ENCODE results near the gene TMEM250. TPM values are rescaled to one million over a fixed set of nuclear protein-coding genes. Genes with fewer than 3 reads are reported as not detected.

TMEM250 gene
- polyA plus RNA-seq, 5 donors, result 10.2 to 21.0 (median 12.6) TPM

DNA sequence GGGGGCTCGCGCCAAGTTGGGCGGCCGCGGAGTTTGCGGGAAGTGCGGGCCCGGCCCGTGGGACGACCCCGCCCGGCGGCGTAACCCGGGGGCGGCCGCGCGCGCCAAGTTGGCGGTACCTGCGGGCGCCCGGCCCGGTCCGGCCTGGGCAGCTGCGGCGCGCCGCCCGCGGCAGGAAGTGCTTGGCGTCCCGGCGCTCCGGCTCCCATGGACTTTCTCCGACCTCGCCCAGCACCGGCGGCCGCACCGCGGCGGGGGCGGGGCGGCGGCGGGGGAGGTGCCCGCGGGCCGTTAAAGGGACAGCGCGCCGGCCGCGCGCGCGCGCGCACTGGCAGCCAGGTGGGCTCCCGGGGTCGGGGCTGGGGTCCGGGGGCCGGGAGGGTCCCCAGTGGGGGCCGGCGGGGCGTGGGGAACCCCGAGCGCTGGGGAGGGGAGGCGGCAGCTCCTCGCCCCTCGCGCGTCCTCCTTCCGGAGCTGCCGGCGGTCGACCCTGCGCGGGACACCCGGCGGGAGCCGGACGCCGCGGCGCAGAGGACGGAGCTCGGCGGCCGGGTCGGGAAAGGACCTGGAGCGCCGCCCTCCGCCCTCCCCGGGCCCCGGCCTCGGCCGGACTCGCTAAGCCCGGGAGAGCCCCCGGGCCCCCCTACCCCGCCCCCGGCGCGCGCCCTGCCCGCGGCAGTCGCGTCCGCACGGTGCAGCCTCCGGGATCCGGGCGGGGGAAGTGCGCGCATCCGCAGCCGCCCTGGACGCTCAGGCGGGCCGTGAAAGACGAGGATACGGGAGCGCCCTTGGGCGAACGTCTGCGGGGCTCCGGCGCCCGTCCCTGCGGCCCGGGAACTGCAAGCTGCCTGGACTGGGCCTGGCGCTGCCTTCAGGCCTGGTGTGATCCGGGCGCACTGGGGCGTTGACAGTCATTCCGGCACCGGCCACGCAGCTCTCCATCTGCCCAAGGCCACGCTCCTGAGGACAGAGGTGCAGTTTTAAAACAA is 23.3 kb downstream of the TMEM250 start, which contains the start of gene NACC2:
Gene NACC2, minus strand, starts transcription at position 220 of the 989 bp plus-strand sequence. CDS start 44,768 bp downstream, outside the sequence.
- no peak for DNase-seq

DNA sequence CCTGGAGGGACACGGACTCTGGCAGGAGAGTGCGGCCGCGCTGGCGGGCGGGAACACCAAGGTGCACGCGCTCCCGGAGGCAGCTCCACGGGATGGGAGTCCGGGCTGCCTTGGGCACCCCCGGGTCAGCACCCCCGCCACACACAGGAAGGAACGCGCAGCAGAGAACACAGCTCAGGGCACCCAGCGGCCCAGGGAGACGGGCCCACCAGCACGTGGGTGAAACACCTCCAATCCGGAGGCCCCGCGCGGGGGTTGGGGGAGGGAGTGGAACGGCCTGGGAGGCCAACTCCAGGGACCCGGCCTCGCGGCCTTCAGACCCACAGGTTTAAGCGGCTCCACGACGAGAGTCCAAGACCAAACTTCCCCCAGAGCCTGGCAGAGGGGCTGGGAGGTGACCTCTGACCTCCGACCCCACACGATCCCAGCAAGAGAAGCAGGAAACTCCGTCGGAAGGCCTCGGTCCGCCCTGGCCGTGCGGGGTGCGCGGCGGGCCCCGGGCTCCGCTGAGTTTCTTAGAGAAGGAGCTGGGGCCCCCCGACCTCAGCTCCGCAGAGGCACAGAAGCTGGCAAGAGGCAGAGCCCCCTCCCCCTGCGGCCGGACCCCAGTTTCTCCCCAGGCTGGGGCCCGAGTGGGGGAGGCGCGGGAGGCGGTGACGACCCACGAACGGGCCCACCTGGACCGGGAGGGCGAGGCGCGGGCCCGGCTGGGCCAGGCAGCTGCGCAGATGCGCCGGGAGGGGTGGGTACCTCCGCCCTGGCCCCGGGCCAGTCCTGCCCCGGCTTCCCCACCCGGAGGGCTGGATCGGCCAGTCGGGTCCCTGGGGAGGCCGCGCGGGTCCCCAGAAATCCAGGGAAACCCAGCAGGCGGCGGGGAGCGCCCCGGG is 24.4 kb downstream of the TMEM250 start:
- no peak for DNase-seq

DNA sequence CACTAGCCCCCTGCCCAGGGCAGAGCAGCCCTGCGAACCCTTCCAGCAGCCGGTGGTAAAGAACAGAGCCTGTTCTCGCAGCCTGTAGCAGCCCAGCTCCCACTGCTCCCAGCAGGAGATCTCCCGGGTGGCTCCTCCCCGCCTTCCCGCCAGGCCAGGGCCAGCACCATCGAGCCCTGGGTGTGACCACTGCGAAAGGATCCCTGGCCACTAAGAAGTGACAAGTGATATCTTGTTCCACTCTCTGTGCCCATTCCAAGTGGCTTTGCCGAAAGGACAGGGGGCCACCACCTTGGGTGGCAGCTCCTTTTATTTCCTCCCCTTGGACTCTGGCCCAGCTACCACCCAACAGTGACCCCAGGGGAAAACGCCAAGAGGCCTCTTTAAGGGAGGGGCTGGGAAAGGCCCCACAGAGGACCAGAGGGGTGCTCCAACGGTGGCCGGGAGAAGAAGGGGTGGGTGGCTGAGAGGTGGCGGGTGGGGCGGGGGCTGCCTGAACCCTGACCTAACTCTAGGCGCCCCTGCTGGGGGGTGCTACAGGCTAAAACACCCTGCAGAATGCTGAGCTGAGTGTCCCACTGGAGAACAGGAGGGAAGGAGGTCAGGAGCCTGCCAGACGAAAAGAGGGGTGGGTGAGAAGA is 25.2 kb downstream of the TMEM250 start:
- no peak for DNase-seq

DNA sequence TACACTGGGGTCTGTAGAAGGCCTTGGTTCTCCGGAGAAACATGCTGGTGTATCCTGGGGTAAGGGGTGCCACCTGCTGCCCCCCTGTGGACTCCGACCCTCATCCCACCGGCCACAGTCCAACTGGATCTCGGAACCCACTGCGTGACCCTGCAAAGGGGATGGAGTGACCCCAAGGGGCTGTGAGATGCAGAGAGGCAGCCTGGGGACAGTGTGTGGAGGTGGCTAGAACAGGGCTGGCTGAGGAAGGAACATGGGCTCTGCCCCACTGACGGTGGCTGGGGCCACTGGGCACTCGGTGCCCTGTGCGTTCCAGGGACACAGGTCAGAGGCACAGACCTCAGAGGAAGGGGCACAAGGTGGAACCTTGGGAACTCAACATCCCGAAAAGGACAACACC is 25.9 kb downstream of the TMEM250 start:
- no peak for DNase-seq

DNA sequence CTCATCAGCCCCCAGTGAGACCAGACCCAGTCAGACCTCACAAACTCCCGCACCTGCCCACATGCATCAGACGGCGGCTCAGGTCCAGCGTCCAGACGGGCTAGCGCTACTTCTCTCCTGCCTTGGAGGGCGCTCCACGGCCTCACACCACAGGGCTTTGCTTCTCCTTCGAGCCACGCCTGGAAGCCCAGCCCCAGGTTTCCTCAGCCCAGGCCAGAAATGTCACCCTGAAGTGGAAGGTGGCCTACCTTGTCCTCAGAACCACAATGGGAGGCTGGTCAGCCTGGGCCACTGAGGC is 26.4 kb downstream of the TMEM250 start:
- no peak for DNase-seq

DNA sequence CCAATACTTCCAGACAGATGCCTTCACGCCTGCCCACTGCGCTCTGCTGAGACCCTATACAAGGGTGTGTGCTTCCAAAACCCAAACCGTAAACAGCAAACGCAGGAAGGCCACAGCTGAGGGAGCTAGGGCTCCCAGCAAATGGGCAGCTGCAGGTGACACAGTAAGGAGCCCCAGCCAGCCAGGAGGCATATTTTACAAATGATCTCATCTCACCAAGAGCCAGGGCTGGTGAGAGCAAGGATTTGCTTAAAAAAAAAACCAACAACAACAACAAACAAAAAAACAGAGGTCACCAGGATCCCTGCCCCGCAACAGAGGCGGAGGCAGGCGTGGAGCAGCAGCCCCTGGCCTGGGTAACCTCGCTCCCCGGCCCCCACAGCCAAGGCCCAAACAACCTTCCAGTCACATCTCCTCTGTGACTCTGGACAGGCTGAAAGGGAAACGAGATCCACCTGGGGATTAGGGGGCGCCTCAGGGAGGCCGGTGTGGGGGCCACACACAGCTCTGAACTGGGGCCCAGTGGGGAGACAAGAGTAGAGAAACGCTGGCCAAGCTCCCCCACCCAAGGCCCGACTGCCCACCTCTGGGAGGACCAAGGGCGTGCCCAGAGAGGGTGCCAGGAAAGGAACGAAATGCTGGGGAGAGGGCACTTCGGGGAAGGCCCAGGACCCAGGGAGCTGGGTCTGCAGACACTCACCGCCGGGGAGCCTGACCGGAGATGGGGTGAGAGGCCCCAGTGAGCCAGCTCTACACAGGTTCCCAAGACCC is 26.9 kb downstream of the TMEM250 start:
- no peak for DNase-seq

DNA sequence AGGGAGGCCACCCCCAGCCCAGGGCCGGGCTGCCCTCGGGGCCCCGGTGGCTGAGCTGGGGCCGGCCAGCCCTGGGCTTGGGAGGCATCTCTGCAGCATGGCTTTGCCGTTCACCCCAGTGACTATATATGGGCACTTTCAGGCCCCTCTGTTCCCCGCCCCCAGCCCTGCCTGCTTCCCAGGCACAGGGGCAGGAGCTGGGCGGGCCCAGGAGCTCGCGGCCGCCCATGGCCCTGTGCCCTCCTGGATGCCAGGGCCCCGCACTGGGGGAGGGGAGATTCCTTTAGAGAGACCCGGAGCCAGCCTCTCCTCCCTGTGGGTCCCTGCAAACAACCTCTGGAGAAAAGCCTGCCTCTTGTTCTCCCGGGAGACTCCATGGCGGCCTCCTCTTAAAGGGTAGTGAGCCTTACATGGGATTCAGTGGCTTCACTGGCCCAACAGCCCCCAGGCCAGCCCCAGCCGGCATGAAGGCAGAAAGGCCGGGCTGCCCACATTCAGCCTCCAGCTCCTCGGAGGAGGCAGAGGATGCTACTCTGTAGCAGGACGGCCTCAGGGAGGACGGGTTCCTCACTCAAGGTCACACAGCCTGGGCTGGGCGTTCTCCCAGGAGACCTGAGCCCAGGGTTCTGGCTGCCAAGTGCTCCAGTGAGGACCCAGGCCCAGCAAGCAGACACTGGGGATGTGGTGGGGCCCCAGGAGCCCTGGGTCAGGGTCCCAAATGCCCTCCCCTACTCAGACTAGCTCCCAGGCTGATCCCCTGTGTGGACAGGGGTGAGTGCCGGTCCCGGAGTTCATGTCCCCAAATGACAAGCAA is 27.7 kb downstream of the TMEM250 start:
- no peak for DNase-seq

DNA sequence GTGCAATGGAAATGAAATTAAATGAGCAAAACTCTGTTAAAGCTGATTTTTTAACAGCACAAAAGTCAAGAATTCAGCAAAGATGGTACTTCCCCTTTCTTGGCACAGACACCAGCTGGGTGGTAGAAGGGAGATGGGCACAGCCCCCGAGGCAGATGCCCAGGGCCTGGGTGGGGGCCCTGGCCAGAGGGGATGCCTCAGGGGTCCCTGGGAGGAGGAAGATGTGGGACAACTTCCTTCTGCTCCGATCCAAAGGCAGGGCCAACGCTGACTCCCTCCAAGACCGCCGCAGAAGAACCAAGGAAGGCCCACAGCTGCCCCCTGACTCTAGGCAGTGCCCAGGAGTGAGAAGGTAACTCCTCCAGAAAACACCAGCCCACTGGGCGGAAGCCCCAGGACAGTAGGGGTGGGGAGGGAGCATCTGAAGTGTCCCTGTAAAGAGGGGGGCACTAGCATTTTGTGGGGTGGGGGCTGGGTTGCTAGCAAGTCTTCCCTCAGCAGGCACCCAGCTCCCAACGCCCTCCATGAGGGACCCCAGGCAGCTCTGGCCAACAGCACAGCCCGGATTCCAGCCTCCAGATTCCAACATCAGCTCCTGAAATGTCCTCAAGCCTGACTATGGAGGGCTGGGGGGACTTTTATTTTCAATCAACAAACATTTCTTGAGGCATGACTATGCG is 28.5 kb downstream of the TMEM250 start:
- no peak for DNase-seq

DNA sequence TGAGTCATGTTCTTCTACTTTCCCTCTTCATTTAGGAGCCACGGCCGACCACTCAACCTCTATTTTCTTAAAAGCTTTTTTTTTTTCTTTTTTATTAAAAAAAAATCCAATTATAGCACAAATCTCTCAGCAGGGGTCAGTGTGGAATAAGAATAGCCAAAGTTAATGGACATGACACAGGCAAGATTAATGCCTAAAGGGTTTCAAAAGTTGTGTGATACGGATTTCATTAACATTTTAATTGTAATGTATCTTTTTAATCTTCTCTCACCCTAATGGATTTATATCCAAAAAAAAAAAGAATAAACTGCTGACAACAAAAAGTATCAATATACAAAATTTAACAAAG is 29.0 kb downstream of the TMEM250 start:
- no peak for DNase-seq

DNA sequence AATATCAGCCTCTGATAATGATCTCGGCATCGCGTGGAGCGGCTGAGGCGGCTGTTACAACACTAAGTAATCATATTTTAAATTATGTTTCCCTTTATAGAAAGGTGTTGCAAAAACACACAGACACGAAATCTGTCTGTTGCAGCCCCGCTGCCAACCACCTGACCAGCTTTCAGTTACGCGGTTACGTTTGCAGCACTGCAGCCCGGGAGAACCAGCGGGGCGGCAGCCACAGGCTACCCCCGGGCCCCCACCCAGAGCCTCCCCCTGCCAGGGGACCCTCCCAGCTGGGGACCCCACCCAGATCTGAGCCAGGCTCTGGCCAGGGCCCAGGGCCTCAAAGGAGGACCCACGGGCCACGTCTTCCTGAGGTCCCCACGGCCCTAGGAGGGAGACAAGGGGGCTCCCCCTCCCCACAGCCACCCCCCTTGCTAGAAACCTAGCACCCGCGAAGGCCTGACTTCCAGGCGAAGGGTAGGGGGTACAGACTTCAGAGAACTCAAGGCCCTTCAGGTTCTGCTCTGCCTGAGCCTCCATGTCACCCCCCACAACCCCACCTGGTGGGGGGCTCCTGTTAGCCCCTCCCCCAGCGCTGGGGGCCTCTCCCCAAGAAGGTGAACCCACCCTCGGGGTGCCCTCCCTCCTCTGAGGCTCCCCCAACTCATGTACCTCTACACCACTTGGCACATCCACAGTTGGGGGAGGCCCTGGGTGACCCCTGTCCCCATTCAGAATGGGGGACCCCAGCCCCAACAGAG is 29.6 kb downstream of the TMEM250 start:
- no peak for DNase-seq

DNA sequence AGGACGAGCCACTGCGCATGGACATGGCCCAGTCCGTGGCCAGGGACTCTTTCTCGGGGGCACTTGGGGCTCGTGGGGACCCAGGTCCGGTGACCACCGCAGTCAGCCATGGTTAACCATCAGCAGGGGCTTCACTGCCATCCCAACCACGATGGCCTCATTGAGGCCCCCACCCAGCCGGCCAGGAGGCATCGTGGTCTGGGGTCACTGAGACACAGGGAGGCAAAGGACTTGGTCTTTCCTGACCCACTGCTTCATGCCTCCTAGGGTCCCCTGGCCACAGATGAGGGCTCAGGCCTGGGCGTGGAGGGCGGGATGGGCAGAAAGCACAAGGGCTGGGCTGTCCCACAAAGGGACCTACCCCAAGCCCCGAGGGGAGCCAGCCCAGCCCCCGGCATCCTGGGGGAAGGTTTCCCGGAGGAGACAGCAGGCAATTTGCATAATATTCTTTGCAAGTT is 30.2 kb downstream of the TMEM250 start:
- DNase-seq, result no peak

DNA sequence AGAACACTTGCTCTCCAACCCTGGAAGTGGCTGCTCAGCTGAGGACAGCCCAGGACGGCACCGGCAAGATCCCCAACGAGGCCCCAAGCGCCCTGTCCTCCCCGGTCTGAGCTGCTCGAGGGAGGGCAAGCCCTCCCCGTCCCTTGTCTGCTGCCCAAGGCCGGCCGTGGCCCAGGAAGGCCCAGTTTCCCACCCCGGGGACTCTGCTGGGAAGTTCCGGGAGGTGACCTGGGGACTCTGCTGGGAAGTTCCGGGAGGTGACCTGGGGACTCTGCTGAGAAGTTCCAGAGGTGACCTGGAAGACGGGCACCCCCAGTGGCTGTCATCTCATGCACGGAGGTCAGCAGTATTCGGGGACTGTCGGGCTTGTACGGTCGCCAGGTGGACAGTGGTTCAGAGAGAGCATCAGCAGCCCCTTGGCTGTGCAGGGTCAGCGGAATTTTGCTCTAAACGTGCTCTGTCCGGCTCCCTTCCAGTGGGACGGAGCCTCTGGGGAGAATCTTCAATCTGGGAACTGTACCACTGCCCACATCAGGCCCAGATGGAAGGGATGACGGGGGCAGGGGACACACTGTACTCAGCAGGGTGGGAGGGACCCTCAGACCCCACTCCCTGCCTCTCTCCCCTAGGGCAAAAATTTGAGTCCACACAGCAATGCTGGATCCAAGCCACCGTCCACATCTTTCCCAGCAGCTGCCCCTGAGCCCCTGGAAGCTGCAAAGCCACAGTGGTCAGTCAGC is 30.8 kb downstream of the TMEM250 start:
- no peak for DNase-seq

DNA sequence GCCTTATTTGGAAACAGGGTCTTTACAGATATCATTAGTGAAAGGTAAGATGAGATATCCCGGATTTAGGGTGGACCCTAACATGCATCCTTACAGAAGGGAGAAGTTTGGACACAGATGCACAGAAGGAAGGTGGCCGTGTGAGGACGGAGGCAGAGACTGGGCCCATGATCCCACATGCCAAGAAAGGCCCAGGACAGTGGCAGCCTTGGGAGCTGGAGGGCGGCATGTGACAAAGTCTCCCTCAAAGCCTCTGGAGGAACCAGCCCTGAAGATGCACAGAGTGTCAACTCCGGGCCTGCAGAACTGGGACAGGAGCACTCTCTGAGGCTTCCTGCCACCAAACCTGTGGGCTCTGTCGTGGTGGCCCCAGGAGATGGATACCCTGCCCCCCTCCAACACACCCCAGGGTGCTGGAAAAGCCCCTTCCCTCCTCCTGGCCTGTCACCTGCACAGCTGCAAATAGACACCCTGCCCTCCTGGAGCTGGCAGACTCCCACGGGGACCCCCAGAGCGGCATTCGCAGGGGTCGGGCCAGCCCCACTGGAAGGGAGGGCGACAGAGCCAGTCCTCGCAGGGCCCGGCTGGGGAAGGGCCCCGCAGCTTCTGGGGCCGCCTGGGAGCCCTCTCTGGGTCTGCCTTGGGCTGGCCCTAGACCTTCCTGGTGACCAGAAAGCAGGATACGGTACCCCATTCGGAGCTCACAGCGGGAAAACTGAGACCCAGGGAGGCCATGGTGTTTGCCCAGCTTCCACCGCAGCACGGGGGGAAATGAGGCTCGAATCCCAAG is 31.5 kb downstream of the TMEM250 start:
- DNase-seq, result no peak

DNA sequence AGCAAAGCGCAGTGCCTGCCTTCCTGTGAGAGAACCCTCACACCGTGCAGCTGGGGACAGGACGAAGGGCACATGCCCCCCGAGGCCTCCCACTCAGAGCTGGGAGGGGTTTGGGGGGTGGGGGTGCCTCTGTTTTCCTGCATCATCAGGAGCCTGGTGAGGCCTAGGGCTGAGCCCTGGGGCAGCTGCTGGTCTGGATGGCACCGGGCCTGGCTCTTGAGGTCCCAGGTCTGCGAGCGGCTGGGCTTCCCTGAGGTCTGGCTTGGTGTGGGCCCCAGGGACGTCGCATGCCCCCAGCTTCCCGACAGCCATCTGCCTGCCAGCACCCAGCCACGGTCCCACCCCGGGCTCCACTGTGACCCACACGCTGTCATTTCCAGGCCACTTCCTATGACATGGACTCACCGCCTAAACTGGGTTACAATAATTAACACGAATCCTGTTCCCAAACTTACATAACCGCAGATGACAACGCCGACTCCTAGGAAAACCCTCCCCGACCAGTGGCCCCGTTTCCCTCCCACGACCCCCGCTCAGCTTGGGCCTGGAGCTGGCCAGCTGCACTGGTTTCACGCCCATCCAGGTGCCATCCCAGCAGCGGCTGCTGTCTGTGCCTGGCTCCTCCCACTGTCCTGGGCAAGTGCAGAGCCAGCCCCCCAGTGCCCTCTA is 32.3 kb downstream of the TMEM250 start:
- no peak for DNase-seq

DNA sequence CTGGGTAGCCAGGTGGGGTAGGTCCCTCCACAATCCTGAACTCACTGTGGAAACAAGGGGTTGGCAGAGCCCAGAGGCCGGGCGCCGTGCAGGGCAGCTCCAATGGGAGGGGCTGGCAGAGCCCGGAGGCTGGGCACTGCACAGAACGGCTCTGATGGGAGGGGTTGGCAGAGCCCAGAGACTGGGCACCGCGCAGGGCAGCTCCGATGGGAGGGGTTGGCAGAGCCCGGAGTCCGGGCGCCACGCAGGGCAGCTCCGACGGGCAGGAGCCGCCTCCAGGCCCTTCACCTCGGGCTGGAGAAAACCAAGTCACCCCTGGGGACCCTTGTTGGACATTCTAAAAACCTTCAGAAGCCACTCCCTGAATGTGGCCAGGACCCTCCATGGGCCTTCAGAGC is 32.9 kb downstream of the TMEM250 start:
- DNase-seq, result no peak

DNA sequence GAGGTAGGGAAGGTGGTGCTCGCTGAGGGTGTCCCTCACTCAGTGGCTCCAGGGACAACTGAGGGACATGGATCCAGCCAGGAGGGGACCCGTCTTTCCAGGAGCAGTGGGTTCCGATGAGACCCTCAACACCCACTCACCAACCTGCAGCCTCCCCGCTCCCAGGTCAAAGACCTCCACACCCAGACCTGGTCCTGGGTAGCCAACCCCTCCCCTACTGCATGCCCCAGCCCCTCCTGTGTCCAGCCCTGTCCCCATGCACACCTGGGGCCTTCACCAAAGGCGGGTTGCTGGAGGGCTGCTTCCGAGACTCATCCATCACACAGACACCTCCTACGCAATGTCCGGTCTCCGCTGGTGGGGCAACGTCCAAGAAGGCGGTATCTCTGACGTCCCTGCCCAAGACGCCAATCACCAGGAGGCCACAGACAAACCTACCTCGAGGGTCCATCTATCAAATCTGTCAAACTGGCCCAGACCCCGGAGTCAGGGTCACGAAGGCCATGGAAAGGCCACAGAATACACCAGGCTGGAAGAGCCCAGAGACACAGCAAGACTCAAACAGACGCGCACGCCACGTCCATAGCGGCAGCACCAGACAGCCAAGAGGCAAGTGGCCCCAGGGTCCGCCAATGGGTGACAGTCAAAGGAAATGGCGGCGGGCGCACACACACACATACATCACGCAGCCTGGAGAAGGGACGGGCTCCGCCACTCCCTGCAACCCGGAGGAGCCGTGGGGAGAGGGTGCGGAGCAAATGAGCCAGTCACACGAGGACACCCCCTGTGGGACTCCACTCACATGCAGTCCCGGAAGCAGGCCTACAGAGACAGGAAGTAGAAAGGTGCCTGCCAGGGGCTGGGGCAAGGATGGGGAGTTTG is 34.4 kb downstream of the TMEM250 start:
- no peak for DNase-seq
